Stimulated activated CD8-positive, alpha-beta memory T cell treated with anti-CD3 and anti-CD28 coated beads, Interleukin-2, amount 100 ng/mL, for 48 hours (primary cell): Measurements from ENCODE around the gene CSAG2.
"Not testable (repeated sequence)": the region's sequence is repeated elsewhere in the genome, so short reads cannot be mapped to it uniquely, and the experiment has no call there.

Source experiments
- DNase-seq, 2 donors: peaks; one replicate each; pipeline ENCODE4 v3.0.0-alpha.2; 2020; ENCODE audit warnings: low read depth in 2 of 2

The CSAG2 gene

GRCh38 chrX:152709173-152709572 is at the start of gene CSAG2:
Gene CSAG2, minus strand, starts transcription at chrX:152709273. Its CDS starts 161 bp downstream, at chrX:152709112.
- DNase-seq: not testable (repeated sequence)

- DNase-seq: not testable (repeated sequence)
Observed at GRCh38 chrX:152754871-152755270, 45.8 kb upstream of the CSAG2 start.

- DNase-seq: not testable (repeated sequence)
Observed at GRCh38 chrX:152753686-152754650, 44.9 kb upstream of the CSAG2 start, which contains the start of gene MAGEA2. Gene MAGEA2, minus strand, starts transcription at chrX:152753842. Its CDS starts 2,479 bp downstream, at chrX:152751363.

- no peak for DNase-seq
Observed at GRCh38 chrX:152738560-152738959, 29.5 kb upstream of the CSAG2 start.

GRCh38 chrX:152736528-152736927 is 27.5 kb upstream of the CSAG2 start:
- not testable (repeated sequence) for DNase-seq

- DNase-seq: no peak
Observed at GRCh38 chrX:152735860-152736511, 26.9 kb upstream of the CSAG2 start.

GRCh38 chrX:152735101-152735500 is 26.0 kb upstream of the CSAG2 start:
- DNase-seq: no peak

- DNase-seq: not testable (repeated sequence)
Observed at GRCh38 chrX:152734143-152734858, 25.2 kb upstream of the CSAG2 start.

- DNase-seq: no peak
Observed at GRCh38 chrX:152733261-152733975, 24.3 kb upstream of the CSAG2 start, which contains the start of the genes CSAG1 and MAGEA12. Gene CSAG1, minus strand, starts transcription at chrX:152733721. Its CDS starts 1,261 bp downstream, at chrX:152732460. Gene MAGEA12, plus strand, starts transcription at chrX:152733757. Its CDS starts 2,405 bp downstream, at chrX:152736162.

GRCh38 chrX:152725409-152725808 is 16.3 kb upstream of the CSAG2 start:
- DNase-seq: no peak

GRCh38 chrX:152713815-152714787 is 5.0 kb upstream of the CSAG2 start, which contains the start of gene MAGEA2B:
Gene MAGEA2B, plus strand, starts transcription at chrX:152714628. Its CDS starts 2,479 bp downstream, at chrX:152717107.
- DNase-seq: not testable (repeated sequence)

- not testable (repeated sequence) for DNase-seq
Observed at GRCh38 chrX:152713195-152713594, 4.1 kb upstream of the CSAG2 start.

GRCh38 chrX:152706500-152706899 is 2.6 kb downstream of the CSAG2 start:
- not testable (repeated sequence) for DNase-seq

GRCh38 chrX:152700390-152700789 is 8.7 kb downstream of the CSAG2 start:
- not testable (repeated sequence) for DNase-seq

- not testable (repeated sequence) for DNase-seq
Observed at GRCh38 chrX:152697952-152698931, 10.8 kb downstream of the CSAG2 start, which contains the start of gene MAGEA3. Gene MAGEA3, plus strand, starts transcription at chrX:152698794. Its CDS starts 2,039 bp downstream, at chrX:152700833.

- DNase-seq: not testable (repeated sequence)
Observed at GRCh38 chrX:152681012-152681411, 28.1 kb downstream of the CSAG2 start.

GRCh38 chrX:152674652-152675051 is 34.4 kb downstream of the CSAG2 start:
- not testable (repeated sequence) for DNase-seq

- no peak for DNase-seq
Observed at GRCh38 chrX:152674135-152674534, 34.9 kb downstream of the CSAG2 start.
